ENCODE data around the gene COG3.

GRCh38 chr13:45544520-45544919 lies 79.8 kb downstream of the COG3 start:
- TF ChIP-seq POLR2AphosphoS5 (IDR thresholded peaks at IDR 0.05): no peak
- TF ChIP-seq, protein P1, sequence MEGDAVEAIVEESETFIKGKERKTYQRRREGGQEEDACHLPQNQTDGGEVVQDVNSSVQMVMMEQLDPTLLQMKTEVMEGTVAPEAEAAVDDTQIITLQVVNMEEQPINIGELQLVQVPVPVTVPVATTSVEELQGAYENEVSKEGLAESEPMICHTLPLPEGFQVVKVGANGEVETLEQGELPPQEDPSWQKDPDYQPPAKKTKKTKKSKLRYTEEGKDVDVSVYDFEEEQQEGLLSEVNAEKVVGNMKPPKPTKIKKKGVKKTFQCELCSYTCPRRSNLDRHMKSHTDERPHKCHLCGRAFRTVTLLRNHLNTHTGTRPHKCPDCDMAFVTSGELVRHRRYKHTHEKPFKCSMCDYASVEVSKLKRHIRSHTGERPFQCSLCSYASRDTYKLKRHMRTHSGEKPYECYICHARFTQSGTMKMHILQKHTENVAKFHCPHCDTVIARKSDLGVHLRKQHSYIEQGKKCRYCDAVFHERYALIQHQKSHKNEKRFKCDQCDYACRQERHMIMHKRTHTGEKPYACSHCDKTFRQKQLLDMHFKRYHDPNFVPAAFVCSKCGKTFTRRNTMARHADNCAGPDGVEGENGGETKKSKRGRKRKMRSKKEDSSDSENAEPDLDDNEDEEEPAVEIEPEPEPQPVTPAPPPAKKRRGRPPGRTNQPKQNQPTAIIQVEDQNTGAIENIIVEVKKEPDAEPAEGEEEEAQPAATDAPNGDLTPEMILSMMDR (IDR thresholded peaks at IDR 0.05): no peak
